Fibroblast of peridontal ligament (primary cell): ENCODE results near the gene TSC2.

Experiments used
- DNase-seq: peaks from one replicate; pipeline ENCODE4 v3.0.0-alpha.2; 2010; ENCODE audit errors: extremely low read depth

TSC2 gene

DNA sequence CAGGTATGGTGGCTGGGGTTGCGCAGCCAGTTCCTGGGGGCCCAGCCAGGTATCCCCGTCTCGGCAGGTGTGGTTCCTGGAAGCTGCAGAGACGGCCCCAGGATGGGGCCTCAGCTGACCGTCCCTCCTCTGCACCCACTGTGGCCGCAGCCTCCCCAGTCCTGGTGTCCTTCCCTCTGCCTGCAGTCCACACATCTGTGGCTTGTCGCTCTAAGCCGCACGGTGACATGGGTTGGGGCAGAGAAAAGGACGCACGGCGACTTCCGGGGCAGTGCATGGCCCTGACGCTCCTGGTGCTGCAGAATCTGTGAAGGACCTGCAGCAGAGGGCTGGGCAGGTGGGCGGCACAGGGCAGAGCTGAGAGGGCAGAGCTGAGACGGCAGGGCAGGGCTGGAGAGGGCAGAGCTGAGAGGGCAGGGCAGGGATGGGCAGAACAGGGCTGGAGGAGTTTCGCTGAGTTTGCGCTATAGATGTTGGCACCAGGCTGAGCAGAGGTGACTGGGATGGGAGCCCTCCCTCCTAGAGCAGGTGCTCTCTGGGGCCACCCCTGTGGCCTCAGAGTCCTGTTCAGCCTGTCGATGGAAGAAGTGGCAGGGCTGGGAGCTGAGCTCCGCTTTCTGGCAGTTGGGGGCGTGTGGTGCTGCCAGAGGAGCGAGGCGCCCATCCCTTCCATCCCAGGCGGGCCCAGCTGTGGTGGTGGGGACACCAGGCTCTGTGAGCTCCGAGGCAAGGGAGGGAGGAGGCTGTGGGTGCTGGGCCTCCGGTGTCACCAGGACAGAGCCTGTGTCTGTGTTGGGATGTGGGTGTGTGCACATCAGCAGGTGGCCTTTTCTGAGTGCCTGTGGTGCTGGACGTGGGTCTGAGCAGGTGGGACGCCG is 23.0 kb downstream of the TSC2 start:
- no peak for DNase-seq

DNA sequence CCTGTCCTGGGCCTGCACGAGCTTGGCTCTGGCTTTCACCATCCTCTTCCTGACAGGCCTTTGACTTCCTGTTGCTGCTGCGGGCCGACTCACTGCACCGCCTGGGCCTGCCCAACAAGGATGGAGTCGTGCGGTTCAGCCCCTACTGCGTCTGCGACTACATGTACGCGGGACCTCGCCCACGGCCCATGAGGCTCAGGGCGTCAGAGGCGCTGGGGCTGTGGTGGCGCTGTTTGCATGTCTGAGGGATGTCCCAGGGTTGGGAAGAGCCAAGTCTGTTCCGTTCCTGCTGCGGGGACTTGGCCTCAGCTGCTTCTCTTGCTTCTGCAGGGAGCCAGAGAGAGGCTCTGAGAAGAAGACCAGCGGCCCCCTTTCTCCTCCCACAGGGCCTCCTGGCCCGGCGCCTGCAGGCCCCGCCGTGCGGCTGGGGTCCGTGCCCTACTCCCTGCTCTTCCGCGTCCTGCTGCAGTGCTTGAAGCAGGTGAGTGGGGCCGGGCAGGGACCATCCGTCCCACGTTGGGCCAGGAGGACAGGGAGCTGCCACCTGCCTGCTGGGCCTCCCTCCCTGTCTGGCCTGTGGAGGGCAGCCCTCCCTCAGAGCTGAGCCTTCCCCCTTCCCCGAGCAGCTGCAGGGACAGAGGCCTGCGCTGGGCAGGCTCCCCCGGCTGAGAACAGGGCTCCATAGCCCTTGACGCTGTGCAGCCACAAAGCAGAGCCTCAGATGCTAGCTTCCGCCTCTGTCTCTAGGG is 23.8 kb downstream of the TSC2 start:
- no peak for DNase-seq

DNA sequence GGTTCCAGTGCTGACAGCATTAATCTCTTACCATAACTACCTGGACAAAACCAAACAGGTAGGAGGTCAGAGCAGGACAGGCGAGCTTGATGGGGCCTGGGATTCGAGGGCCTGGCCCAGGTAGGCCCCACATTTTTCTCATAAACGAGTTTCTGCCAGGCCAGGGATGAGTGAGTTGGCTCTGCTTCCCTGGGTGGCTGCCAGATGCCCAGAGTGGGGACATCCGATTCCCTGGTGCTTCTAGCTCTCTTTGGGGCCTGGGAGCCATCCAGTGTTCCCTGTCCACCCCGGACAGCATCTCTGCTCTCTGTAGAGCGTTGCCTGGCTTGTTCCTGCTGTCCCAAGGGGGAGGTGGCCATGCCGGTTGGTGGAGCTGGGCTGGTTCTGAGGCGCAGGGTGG is 25.1 kb downstream of the TSC2 start:
- DNase-seq = no peak

- no peak for DNase-seq
Measured at GRCh38 chr16:2074071-2074470, 26.3 kb downstream of the TSC2 start.

- no peak for DNase-seq
Measured at GRCh38 chr16:2075631-2076030, 27.8 kb downstream of the TSC2 start.

DNA sequence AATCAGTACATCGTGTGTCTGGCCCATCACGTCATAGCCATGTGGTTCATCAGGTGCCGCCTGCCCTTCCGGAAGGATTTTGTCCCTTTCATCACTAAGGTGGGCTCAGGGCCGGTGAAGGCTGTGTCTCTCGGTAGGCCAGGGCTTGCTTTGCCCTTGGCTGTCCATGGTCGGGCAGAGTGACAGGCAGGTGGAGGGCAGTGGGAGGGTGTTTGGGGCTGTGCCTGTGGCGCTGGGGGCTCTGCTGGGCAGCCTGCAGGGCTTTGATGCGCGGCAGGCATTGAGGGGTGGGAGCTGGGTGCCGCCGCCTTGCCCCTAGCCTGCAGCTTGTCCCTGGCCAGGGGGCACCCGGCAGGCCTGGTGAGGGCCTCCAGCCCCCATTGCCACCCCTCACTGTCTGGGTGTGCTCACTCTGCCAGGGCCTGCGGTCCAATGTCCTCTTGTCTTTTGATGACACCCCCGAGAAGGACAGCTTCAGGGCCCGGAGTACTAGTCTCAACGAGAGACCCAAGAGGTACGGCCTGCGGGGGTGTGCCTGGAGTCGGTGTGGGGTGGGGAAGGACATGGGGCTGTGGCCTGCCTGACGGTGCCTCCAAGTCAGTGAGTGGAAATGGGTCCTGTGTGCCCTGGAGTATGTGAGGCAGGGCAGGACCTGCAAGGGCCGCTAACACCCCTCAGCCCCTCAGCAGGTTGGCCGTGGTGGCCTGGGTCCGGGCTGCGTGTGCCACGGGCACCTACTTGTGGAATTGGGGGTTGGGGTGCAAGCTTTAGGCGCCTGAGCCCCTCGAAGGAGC is 28.5 kb downstream of the TSC2 start:
- no peak for DNase-seq

GRCh38 chr16:2077016-2077415 is 29.2 kb downstream of the TSC2 start:
- no peak for DNase-seq

DNA sequence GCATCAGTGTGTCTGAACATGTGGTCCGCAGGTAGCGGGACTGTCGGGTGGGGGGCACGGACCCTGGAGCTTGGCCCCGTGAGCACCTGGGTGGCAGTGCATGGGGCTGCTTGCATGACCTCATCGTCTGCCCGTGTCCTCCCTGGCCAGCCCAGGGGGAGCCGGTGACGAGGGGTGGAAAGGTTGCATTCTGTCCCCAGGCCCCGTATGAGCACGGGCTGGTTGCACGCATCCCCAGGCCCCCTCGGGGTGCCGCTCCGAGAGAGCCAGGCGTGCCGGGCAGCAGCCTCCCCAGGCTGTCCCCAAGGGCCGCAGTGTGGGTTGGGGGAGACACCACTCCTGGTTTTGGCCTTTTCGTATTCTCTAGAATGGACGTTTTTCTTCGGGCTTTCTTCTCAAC is 29.9 kb downstream of the TSC2 start:
- DNase-seq = no peak

DNA sequence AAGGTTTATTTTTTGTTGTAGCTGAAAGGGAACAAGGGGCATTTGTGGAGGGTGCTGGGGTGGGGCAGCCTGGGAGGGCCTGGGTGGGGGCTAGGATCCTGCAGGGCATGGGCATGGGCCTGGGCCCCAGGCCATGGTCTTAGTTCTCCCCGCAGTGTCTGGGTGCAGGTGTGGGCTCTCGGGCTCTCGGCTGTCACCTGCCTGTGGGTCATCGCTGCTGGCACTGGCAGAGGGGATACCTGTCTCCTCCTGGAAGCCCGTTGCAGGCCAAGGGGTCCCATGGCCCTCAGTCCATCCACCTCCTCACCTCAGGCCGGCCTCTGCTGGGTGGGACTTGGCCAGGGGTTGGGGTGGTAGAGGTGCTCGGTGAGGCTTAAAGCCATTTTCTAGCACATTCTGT is 30.3 kb downstream of the TSC2 start:
- no peak for DNase-seq

- no peak for DNase-seq
Measured at GRCh38 chr16:2078691-2079090, 30.9 kb downstream of the TSC2 start.

- no peak for DNase-seq
Measured at GRCh38 chr16:2079311-2079800, 31.6 kb downstream of the TSC2 start.

- no peak for DNase-seq
Measured at GRCh38 chr16:2079991-2080390, 32.2 kb downstream of the TSC2 start.

- DNase-seq = no peak
Measured at GRCh38 chr16:2081201-2082084, 33.7 kb downstream of the TSC2 start.

DNA sequence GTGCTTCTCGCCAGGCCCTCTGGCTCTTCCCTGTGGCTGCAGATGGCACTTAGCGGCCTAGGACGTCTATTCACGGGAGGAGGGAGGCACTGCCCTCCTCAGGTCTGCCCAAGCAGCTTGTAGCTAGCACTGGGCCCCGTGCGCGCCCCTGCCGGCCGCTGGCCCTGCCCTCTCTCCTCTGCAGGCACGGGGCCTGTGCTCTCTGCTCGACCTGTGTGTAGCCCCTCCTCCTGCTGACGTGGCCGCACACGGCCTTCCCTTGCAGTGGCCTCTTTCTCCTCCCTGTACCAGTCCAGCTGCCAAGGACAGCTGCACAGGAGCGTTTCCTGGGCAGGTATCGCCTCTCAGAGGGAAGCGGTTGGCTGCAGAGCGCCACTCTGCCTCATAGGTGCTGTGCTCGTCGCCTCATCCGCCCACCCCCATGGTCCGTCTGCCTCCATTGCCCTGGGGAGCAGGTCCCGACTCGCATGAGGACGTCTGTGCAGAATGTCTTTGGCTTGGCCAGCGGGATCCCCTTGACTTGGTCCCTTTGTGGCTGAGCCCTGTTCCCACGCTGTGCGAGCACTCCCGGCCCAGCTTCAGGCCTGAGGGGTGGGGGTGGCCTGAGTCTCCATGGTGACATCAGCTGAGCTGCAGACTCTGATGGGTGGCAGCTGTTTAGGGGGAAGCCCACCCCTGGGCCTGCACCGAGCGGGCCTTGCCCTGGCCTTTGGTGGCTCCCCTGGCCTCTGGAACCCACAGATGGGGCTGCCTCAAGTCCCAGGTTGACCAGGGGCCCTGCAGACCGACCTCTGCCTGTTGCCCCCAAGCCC is 34.6 kb downstream of the TSC2 start:
- DNase-seq = no peak

- no peak for DNase-seq
Measured at GRCh38 chr16:2082983-2083364, 35.2 kb downstream of the TSC2 start.

GRCh38 chr16:2083409-2083808 is 35.6 kb downstream of the TSC2 start:
- DNase-seq = no peak

GRCh38 chr16:2083876-2084780 is 36.3 kb downstream of the TSC2 start:
- no peak for DNase-seq

- DNase-seq = no peak
Measured at GRCh38 chr16:2084895-2085625, 37.3 kb downstream of the TSC2 start.

- DNase-seq = no peak
Measured at GRCh38 chr16:2085669-2086068, 37.9 kb downstream of the TSC2 start.
